ENCODE results near the gene ITSN1. TPM values are rescaled to one million over a fixed set of nuclear protein-coding genes. Genes with fewer than 3 reads are reported as not detected.

Gene ITSN1
- polyA plus RNA-seq, 4 donors = 40.7 to 44.6 (median 41.6) TPM

- DNase-seq (ENCODE audit: low read depth in 4 of 4, low spot score in 3 of 4) = no peak
Measured at GRCh38 chr21:33878824-33879223, 236.5 kb downstream of the ITSN1 start.

GRCh38 chr21:33880626-33881025 lies 238.3 kb downstream of the ITSN1 start:
- no peak for DNase-seq (ENCODE audit: low read depth in 4 of 4, low spot score in 3 of 4)

- no peak for DNase-seq (ENCODE audit: low read depth in 4 of 4, low spot score in 3 of 4)
Measured at GRCh38 chr21:33881689-33882440, 239.6 kb downstream of the ITSN1 start.

- DNase-seq (ENCODE audit: low read depth in 4 of 4, low spot score in 3 of 4) = no peak
Measured at GRCh38 chr21:33883118-33883517, 240.8 kb downstream of the ITSN1 start.

DNA sequence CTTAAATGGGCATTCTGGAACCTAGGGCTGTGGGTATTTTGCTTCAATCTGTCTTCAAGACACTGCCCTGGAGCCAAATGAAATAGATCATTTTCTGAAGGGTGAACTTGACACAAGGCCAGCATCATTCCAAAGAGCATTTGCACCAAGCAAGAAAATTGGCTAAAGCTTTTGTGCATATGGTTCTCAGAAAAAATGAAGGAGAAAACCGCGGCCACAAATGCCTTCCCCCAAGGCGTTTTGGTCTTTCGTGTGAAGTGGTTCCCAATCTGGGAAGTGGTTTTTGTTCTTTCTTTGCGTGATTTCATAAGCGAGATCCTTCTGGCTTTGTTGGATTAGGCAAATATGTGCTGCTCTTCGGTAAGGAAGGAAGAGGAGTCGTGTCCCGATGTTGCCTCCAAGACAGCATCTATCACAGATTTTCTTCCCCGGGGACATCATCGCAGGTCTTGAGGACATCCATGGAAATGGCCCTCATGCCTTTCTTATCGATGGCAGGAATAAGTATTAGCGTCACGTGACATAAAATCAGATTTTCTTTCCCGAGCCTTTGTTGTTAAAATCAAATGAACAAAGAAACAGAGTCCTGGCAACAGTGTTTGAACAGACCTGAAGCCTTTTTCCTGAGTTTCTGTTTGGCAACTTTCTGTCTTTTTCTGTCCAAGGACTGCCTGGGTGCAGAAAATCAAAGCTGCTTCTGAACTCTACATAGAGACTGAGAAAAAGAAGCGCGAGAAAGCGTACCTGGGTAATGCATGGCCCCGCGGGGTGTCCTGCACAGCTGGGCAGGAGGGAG lies 242.3 kb downstream of the ITSN1 start:
- no peak for DNase-seq (ENCODE audit: low read depth in 4 of 4, low spot score in 3 of 4)

DNA sequence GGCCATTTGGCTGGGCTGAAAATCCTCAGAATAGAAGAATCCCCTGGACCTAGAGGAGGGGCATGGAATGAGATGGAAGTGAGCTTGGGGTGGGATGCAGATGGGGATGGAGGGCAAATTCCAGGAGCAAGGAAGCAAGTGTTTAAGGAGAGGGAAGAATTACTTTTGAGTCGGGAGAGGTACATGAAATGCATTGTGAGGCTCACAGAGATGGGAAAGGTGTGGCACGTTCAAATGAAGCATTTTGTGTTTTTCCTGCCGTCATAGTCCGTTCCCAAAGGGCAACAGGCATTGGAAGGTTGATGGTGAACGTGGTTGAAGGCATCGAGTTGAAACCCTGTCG lies 242.8 kb downstream of the ITSN1 start:
- DNase-seq (ENCODE audit: low read depth in 4 of 4, low spot score in 3 of 4) = no peak

DNA sequence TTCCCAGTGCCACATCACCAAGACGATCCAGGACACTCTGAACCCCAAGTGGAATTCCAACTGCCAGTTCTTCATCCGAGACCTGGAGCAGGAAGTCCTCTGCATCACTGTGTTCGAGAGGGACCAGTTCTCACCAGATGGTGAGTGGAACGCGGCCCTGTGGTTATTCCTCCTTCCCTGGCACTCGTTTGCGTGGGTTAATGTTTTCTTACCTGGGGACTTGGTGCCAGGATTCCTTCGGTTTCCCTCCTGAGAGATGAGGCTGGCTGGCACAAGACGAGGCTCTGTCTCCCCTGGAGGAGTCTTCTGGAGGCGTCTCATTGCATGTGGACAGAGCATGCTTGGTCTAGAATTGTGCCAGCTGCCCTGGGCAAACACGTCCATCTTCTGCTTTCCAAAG lies 244.0 kb downstream of the ITSN1 start:
- no peak for DNase-seq (ENCODE audit: low read depth in 4 of 4, low spot score in 3 of 4)

GRCh38 chr21:33890187-33890586 lies 247.9 kb downstream of the ITSN1 start:
- DNase-seq (ENCODE audit: low read depth in 4 of 4, low spot score in 3 of 4) = no peak

DNA sequence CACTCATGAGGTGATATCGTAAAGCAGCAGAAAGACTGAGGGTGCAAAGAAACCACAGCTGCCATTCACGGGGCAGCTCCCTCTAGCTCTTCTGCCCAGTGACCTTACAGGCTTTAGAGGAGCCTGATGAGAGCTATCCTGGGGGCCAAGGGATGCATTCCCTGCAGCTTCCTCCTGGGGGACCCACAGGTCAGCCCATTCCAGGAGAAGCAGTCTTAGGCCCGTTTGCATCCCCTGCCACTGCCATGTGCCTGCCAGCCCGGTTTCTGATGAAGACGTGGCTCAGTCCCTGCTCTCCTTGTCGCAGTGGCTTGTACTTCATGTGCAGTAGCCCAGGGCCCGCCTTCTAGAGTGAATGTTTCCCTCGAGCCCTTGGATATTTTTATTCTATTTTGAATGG lies 250.6 kb downstream of the ITSN1 start:
- DNase-seq (ENCODE audit: low read depth in 4 of 4, low spot score in 3 of 4) = no peak

DNA sequence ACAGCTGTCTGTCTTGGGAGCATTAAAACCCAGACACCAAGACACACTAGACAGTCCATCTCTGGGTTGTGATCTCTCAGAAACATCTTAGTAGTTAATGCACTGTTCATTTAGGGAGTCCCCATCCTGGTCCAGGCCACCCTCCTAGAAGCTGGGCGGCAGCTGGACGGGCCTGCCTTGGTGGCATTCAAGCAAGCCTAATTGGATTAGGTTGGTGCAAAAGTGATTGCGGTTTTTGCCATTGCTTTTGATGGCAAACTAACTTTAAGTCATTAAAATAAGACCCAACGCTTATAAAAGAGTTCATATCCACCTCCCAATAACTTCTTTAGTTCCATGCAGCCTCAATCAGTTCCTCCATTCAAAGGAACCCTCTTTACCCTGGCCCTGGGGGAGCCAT lies 251.6 kb downstream of the ITSN1 start:
- no peak for DNase-seq (ENCODE audit: low read depth in 4 of 4, low spot score in 3 of 4)

DNA sequence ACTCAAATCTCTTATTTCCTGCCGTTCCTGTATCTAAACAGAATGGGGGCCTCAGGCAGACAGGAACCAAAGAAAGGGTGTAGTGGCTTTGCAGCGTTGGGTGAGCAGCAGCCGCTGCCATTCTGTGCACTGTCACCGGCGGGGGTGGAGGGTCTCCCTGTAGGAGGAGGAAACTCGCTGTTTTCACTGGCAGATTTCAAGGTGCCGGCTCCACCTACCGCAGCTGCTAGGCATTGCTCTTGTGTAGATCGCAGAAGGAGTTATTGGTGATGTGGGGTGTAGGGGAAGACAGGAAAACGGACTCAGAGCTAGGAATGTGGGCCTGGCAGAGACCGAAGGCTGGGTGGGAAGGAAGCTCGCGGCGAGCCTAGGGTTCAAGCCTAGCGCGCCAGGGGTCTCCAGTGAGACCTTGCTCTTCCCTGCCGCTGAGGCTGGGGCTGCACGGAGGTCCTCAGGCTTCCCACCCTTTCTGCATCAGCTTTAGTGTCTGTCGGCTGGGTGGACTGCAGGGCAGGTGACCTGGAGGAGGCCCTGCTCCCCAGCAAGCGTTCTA lies 252.5 kb downstream of the ITSN1 start:
- peak; percentile 70 to 79 (median 74) for DNase-seq (ENCODE audit: low read depth in 4 of 4, low spot score in 3 of 4)

GRCh38 chr21:33895356-33895755 lies 253.1 kb downstream of the ITSN1 start:
- no peak for DNase-seq (ENCODE audit: low read depth in 4 of 4, low spot score in 3 of 4)

GRCh38 chr21:33896691-33897090 lies 254.4 kb downstream of the ITSN1 start:
- no peak for DNase-seq (ENCODE audit: low read depth in 4 of 4, low spot score in 3 of 4)

- DNase-seq (ENCODE audit: low read depth in 4 of 4, low spot score in 3 of 4) = no peak
Measured at GRCh38 chr21:33897098-33897497, 254.8 kb downstream of the ITSN1 start.

DNA sequence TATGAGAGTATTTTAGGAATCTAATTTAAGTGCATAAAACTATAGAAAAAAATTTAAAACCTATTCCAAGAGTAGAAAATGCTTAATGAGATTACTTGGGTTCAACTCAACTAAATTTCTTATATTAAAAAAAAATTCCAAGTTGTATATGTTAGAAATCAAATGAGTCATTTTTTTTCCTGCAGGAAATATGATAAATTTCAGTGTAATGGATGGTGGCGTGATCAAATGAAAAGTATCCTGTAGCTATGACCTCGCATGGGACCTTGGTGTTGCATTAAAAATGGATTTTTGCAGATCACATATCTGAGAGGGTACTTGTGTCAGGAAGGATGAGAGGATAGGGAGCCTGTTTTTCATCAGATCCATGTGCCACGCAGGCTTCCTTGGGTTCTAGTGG lies 255.4 kb downstream of the ITSN1 start:
- DNase-seq (ENCODE audit: low read depth in 4 of 4, low spot score in 3 of 4) = no peak

DNA sequence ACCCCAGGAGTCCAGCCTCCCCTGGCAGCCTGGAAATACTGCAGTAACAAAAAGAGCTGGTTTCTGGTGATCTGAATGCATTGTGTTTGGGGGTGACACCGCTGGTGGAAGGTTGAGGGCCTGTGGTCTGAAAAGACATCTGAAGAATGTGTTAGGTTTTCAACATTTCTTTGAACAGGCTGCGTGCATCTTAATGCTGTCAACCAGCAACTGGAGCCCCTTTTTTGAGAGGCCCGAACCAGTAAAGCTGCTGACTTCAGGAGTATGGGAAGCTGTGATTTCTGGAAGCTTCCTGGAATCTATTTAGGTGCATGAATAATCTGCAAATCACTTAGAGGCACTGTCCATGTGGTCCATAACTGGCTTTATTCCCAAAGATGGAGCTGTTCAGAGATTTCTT lies 256.3 kb downstream of the ITSN1 start:
- no peak for DNase-seq (ENCODE audit: low read depth in 4 of 4, low spot score in 3 of 4)

- no peak for DNase-seq (ENCODE audit: low read depth in 4 of 4, low spot score in 3 of 4)
Measured at GRCh38 chr21:33899199-33899598, 256.9 kb downstream of the ITSN1 start.

DNA sequence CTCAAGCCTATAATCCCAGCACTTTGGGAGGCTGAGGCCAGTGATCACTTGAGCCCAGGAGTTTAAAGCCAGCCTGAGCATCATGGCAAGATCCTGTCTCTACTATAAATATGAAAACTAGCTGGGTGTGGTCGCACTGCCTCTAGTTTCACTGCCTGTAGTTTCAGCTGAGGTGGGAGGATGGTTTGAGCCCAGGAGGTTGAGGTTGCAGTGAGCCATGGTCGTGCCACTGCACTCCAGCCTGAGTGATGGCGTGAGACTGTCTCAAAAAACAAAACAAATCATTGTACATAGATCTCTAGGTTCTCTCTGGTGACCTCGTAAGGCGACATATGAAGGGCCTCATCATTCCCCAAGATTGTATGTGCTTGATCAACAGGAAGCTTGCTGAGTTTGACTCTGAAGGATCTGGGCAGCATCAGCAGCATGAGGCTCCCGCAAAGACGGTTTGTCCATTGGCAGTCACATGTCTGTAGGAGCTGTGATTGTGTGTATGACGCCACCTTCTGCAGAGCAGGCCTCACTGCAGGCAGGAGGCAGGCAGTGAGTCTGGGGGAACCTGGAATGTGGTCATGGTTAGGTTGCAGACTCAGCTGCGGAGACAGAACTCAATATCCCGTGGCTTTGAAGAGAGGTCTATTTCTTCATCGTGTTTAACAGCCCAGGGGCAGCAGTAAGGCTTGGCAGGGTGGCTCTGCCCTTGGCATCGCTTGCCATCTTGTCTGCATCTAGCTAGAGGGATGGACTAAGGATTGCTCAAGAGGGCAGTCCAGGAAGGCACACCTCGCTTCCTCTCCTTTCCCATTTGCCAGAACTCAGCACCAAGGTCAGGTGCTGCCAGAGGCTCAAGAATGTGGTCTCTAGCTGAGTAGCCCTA lies 259.3 kb downstream of the ITSN1 start:
- DNase-seq (ENCODE audit: low read depth in 4 of 4, low spot score in 3 of 4) = peak in 1 of 4 donors; percentile 24

DNA sequence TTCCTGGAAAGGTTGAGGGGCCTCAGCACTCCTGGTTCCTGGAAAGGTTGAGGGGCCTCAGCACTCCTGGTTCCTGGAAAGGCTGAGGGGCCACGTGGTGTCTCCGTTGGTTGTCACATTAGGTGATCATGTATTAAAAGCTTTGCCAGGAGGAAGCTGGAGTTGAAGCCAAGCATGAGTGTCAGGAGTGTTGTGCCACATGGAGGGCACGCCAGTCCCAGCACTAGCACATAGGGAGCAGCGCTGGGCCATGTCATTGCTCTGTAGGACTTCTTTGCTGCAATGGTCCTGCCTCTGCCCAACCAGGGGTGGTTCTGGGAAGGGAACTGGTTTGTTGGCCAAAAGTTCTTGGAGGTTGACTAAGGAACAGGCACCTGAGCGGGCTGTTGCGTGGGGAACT lies 260.0 kb downstream of the ITSN1 start:
- no peak for DNase-seq (ENCODE audit: low read depth in 4 of 4, low spot score in 3 of 4)

DNA sequence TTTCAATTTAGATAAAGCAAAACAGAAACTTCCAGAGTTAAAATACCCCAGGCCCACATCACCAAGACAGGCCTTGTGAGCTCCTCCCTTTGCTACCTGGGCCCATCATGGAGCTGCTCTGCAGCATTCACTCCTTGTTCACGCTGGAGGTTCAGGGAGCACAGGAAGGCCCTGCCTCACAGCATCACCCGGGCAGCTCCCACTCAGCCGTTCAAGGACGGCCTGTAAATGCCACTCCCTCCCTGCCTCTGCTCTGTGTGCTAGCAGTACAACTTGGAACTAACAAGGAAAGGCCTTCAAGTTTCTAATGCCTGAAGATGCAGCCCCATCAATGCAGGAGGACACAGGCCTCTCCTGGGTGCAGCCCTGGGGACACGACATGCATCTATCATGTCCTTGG lies 261.7 kb downstream of the ITSN1 start:
- no peak for DNase-seq (ENCODE audit: low read depth in 4 of 4, low spot score in 3 of 4)

DNA sequence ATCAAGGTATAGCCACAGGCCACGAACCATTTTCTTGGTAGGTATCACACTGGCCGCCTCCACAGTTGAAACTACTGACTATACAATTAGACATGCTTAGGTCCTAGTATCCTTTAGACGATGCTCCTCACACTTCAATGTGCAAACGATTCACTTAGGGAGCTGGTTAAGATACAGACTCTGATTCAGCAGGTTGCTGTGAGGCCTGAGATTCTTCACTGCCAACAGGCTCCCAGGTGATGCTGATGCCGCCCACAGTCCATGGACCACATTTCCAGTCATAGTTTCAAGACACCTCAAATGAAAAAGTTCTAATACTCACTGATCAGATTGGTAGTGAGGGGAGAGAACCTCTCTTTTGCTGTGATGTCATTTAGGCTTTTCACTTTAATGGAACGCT lies 266.5 kb downstream of the ITSN1 start:
- no peak for DNase-seq (ENCODE audit: low read depth in 4 of 4, low spot score in 3 of 4)
